ENCODE results near the gene ANKRD17. TPM values are rescaled to one million over a fixed set of nuclear protein-coding genes. Genes with fewer than 3 reads are reported as not detected.
"Not testable (repeated sequence)": the region's sequence is repeated elsewhere in the genome, so short reads cannot be mapped to it uniquely, and the experiment has no call there.

ANKRD17 gene
- total RNA-seq, 1 donor: 49.9 TPM

DNA sequence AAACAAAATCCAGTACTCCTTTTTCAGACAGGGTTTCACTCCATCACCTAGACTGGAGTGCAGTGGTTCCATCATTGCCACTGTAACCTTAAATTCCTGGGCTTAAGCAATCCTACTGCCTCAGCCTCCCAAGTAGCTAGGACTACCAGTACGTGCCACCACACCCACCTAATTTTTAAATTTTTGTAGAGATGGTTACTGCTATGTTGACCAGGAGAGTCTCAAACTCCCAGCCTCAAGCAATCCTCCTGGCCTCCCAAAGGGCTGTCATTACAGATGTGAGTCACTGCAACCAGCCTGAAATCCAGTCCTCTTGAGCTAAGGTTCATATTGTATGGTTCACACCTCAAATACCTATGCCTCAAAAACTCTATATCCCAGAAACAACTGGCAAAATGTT lies 22.4 kb downstream of the ANKRD17 start:
- Histone ChIP-seq H3K79me2 (ENCODE audit: insufficient read depth, low read length) (peaks cover 92% of the 10 kb centered on the region), H4K20me1 (ENCODE audit: insufficient read depth, low read length) (peaks cover 15% of the 10 kb centered on the region), H3K36me3 (ENCODE audit: insufficient read depth, low read length) (peaks cover 13% of the 10 kb centered on the region), H3K4me1 (ENCODE audit: insufficient read depth, low read length) (no peaks in the 10 kb centered on the region), H2AFZ (ENCODE audit: low read length) (no peak overlapping the region), H3K27ac (ENCODE audit: low read depth, low read length) (no peak overlapping the region), H3K4me3 (ENCODE audit: insufficient read depth, low read length) (no peak overlapping the region), H3K27me3 (ENCODE audit: insufficient read depth, low read length) (no peaks in the 10 kb centered on the region), H3K9me3 (ENCODE audit: low read depth, low read length) (no peaks in the 10 kb centered on the region), H3K4me2 (ENCODE audit: insufficient read depth, low read length) (no peak overlapping the region)
- TF ChIP-seq, protein P1, sequence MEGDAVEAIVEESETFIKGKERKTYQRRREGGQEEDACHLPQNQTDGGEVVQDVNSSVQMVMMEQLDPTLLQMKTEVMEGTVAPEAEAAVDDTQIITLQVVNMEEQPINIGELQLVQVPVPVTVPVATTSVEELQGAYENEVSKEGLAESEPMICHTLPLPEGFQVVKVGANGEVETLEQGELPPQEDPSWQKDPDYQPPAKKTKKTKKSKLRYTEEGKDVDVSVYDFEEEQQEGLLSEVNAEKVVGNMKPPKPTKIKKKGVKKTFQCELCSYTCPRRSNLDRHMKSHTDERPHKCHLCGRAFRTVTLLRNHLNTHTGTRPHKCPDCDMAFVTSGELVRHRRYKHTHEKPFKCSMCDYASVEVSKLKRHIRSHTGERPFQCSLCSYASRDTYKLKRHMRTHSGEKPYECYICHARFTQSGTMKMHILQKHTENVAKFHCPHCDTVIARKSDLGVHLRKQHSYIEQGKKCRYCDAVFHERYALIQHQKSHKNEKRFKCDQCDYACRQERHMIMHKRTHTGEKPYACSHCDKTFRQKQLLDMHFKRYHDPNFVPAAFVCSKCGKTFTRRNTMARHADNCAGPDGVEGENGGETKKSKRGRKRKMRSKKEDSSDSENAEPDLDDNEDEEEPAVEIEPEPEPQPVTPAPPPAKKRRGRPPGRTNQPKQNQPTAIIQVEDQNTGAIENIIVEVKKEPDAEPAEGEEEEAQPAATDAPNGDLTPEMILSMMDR (IDR thresholded peaks at IDR 0.05; ENCODE audit: extremely low read depth, low read depth, low read length): no peak
- DNase-seq (ENCODE audit: insufficient read length, low spot score, missing footprints): no peak

DNA sequence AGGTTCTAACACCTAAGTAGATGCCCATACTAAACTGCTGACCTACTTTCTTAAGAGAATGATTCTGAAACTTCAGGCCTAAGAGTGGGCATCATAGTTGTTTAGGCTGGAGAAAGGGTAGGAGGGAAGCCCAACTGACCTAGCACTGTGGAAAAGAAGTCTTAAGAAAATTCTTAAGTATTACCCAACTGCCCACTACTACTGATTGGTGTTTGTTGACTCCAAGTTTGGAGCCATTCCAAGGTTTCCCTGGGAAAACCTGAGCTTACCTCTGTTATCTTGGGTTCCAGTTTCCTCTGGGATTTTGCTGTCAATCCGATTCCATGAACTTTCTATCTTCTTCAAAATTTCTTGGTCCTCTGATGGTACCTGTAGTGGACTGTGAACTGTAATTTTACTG lies 23.9 kb downstream of the ANKRD17 start:
- H3K4me2 ChIP-seq (ENCODE audit: insufficient read depth, low read length): no peak overlapping the region
- no peaks in the 10 kb centered on the region for H3K27me3 ChIP-seq (ENCODE audit: insufficient read depth, low read length)
- peaks cover 13% of the 10 kb centered on the region for H3K36me3 ChIP-seq (ENCODE audit: insufficient read depth, low read length)
- TF ChIP-seq, protein P1 (IDR thresholded peaks at IDR 0.05; ENCODE audit: extremely low read depth, low read depth, low read length): no peak
- no peak overlapping the region for H2AFZ ChIP-seq (ENCODE audit: low read length)
- no peak overlapping the region for H3K4me3 ChIP-seq (ENCODE audit: insufficient read depth, low read length)
- peaks cover 15% of the 10 kb centered on the region for H4K20me1 ChIP-seq (ENCODE audit: insufficient read depth, low read length)
- no peaks in the 10 kb centered on the region for H3K9me3 ChIP-seq (ENCODE audit: low read depth, low read length)
- no peak overlapping the region for H3K27ac ChIP-seq (ENCODE audit: low read depth, low read length)
- H3K79me2 ChIP-seq (ENCODE audit: insufficient read depth, low read length): peaks cover 91% of the 10 kb centered on the region
- H3K4me1 ChIP-seq (ENCODE audit: insufficient read depth, low read length): no peaks in the 10 kb centered on the region
- no peak for DNase-seq (ENCODE audit: insufficient read length, low spot score, missing footprints)

DNA sequence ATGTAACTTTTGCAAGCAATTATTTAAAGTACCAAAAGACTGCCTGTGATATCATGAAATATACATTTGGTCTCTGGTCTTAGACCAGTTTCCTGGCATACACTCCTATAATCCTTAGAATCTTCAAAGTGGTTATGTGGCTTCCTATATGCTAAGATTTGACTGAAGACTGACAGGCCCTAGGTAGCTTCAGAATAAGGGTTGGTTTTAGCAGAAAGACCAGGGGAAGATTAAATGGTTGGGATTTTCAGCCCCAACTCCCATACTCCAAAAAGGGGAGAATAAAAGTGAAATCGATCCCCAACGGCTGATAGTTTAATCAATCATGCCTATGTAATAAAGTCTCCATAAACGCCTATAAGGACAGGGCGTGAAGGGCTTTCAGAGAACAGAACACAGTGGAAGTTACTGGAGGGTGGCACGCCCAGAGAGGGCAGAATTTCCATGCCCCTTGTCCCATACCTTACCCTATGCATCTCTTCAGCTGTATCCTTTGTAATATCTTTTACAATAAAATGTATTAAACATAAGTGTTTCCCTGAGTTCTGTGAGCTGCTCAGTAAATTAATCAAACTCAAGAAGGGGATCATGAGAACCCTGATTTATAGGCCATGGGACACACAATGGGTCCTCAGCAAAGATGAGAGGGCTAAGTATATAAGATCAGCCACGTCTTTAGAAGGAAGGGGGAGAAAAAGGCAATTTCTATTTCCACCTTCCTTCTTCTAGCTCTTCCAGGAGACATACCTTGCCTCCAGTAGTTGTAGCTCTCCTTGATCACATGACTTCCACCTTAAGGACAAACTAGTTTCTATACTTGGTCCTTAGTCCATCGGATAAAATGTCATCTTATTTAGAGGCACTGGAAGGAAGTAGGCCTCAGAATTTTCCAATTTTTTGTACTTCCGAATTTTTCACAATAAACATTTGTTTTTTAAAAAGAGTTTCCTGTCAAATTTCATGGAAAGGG lies 26.8 kb downstream of the ANKRD17 start:
- no peak for DNase-seq (ENCODE audit: insufficient read length, low spot score, missing footprints)
- Histone ChIP-seq H4K20me1 (ENCODE audit: insufficient read depth, low read length) (peaks cover 2% of the 10 kb centered on the region), H2AFZ (ENCODE audit: low read length) (no peak overlapping the region), H3K4me3 (ENCODE audit: insufficient read depth, low read length) (no peak overlapping the region), H3K27me3 (ENCODE audit: insufficient read depth, low read length) (no peaks in the 10 kb centered on the region), H3K27ac (ENCODE audit: low read depth, low read length) (no peak overlapping the region), H3K4me1 (ENCODE audit: insufficient read depth, low read length) (no peaks in the 10 kb centered on the region), H3K9me3 (ENCODE audit: low read depth, low read length) (no peaks in the 10 kb centered on the region), H3K36me3 (ENCODE audit: insufficient read depth, low read length) (peaks cover 13% of the 10 kb centered on the region), H3K79me2 (ENCODE audit: insufficient read depth, low read length) (peaks cover 82% of the 10 kb centered on the region), H3K4me2 (ENCODE audit: insufficient read depth, low read length) (no peak overlapping the region)
- TF ChIP-seq, protein P1 (IDR thresholded peaks at IDR 0.05; ENCODE audit: extremely low read depth, low read depth, low read length): no peak

DNA sequence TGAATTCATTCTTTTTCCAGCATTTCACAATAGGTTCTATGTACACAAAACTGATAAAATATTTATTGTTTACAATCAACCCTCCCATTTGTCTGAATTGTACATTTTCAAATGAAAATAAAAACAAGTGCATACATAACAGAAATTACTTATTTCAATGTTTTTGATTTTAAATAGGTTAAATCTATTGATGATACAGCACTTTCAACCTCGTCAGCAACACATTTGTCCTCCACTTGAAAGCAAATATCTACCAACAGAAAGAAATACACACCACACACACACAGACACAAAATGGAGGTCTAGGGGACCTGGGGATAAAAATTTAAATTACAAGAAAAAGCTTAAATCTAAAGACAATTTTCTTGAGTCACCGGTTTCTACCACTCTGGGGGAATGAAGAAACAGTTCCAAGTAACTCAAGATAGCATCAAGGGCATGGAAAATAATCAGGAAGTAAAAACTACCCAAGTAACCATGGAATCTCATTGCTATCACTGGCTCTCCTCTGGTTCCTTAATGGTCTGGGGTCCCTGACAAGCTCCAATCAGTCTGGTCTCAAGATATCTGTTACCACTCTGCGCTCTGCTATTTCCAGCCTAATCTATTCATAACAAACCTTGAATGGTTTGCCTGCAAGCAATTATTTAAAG lies 27.6 kb downstream of the ANKRD17 start:
- H3K9me3 ChIP-seq (ENCODE audit: low read depth, low read length): no peaks in the 10 kb centered on the region
- H2AFZ ChIP-seq (ENCODE audit: low read length): no peak overlapping the region
- TF ChIP-seq, protein P1 (IDR thresholded peaks at IDR 0.05; ENCODE audit: extremely low read depth, low read depth, low read length): no peak
- DNase-seq (ENCODE audit: insufficient read length, low spot score, missing footprints): no peak
- H3K4me3 ChIP-seq (ENCODE audit: insufficient read depth, low read length): no peak overlapping the region
- H3K4me2 ChIP-seq (ENCODE audit: insufficient read depth, low read length): no peak overlapping the region
- H3K79me2 ChIP-seq (ENCODE audit: insufficient read depth, low read length): peaks cover 80% of the 10 kb centered on the region
- H3K36me3 ChIP-seq (ENCODE audit: insufficient read depth, low read length): peaks cover 13% of the 10 kb centered on the region
- no peaks in the 10 kb centered on the region for H3K27me3 ChIP-seq (ENCODE audit: insufficient read depth, low read length)
- no peaks in the 10 kb centered on the region for H3K4me1 ChIP-seq (ENCODE audit: insufficient read depth, low read length)
- H3K27ac ChIP-seq (ENCODE audit: low read depth, low read length): no peak overlapping the region
- H4K20me1 ChIP-seq (ENCODE audit: insufficient read depth, low read length): peaks cover 2% of the 10 kb centered on the region

DNA sequence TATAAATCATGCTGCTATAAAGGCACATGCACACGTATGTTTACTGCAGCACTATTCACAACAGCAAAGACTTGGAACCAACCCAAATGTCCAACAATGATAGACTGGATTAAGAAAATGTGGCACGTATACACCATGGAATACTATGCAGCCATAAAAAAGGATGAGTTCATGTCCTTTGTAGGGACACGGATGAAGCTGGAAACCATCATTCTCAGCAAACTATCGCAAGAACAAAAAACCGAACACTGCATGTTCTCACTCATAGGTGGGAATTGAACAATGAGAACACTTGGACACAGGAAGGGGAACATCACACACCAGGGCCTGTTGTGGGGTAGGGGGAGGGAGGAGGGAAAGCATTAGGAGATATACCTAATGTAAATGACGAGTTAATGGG lies 29.8 kb downstream of the ANKRD17 start:
- not testable (repeated sequence) for DNase-seq (ENCODE audit: insufficient read length, low spot score, missing footprints); H3K36me3 ChIP-seq (ENCODE audit: insufficient read depth, low read length); H4K20me1 ChIP-seq (ENCODE audit: insufficient read depth, low read length); H3K4me1 ChIP-seq (ENCODE audit: insufficient read depth, low read length); H3K4me2 ChIP-seq (ENCODE audit: insufficient read depth, low read length); H3K27ac ChIP-seq (ENCODE audit: low read depth, low read length); H2AFZ ChIP-seq (ENCODE audit: low read length); H3K4me3 ChIP-seq (ENCODE audit: insufficient read depth, low read length); H3K27me3 ChIP-seq (ENCODE audit: insufficient read depth, low read length); H3K9me3 ChIP-seq (ENCODE audit: low read depth, low read length)
- peaks cover 76% of the 10 kb centered on the region for H3K79me2 ChIP-seq (ENCODE audit: insufficient read depth, low read length)

Data from osteoblast (primary cell).